Measurements from ENCODE around the gene TTLL10. TPM values are rescaled to one million over a fixed set of nuclear protein-coding genes. Genes with fewer than 3 reads are reported as not detected.
A peak's percentile ranks its signal among the peaks of the same experiment; 100 is the strongest.

The TTLL10 gene, protein sequence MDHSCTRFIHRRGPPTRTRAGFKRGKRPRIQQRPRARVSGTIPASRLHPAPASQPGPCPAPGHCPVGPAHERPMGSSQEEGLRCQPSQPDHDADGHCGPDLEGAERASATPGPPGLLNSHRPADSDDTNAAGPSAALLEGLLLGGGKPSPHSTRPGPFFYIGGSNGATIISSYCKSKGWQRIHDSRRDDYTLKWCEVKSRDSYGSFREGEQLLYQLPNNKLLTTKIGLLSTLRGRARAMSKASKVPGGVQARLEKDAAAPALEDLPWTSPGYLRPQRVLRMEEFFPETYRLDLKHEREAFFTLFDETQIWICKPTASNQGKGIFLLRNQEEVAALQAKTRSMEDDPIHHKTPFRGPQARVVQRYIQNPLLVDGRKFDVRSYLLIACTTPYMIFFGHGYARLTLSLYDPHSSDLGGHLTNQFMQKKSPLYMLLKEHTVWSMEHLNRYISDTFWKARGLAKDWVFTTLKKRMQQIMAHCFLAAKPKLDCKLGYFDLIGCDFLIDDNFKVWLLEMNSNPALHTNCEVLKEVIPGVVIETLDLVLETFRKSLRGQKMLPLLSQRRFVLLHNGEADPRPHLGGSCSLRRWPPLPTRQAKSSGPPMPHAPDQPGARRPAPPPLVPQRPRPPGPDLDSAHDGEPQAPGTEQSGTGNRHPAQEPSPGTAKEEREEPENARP
- total RNA-seq (2014; rRNA removed; shearing (Covaris generic)) (not detected in 2 replicates), polyA plus RNA-seq (2016; fragmentation: Nextera tagmentation; extraction: Ambion mirVana) (not detected in 2 replicates)

GRCh38 chr1:1173793-1174415 lies at the start of gene TTLL10:
Gene TTLL10 (plus strand): TSS chr1:1173880. CDS start chr1:1179216, 5,336 bp downstream.
- Histone ChIP-seq H3K4me1 (ENCODE audit: insufficient read depth) (no peaks in the 10 kb centered on the region), H3K9ac (no peak within 1 kb of the TSS), H3K36me3 (ENCODE audit: low read depth) (no peaks in the 10 kb centered on the region), H3K4me2 (ENCODE audit: unreplicated experiment) (no peak within 1 kb of the TSS), H3K9me3 (ENCODE audit: low read depth) (no peaks in the 10 kb centered on the region), H3K27me3 (replicated peaks; ENCODE audit: insufficient read depth) (peaks cover 33% of the 10 kb centered on the region), H4K20me1 (ENCODE audit: insufficient read depth) (no peaks in the 10 kb centered on the region), H3K9me2 (ENCODE audit: insufficient read depth) (no peaks in the 10 kb centered on the region), H3K4me3 (no peak within 1 kb of the TSS), H3K27ac (no peak within 1 kb of the TSS), H3F3A (ENCODE audit: insufficient read depth) (no peaks in the 10 kb centered on the region), H2AFZ (no peak within 1 kb of the TSS), H3K79me2 (ENCODE audit: insufficient read depth) (no peaks in the 10 kb centered on the region)
- DNase-seq = no peak
- no peak for TF ChIP-seq EZH2 (IDR thresholded peaks at IDR 0.05; ENCODE audit: insufficient read depth, poor library complexity, severe bottlenecking)
- TF ChIP-seq EZH2phosphoT487 (IDR thresholded peaks at IDR 0.05; ENCODE audit: insufficient read depth, low read depth) = no peak
- 19 to 24% methylated on average over 22 to 31 of the region's 35 CpGs for WGBS, 2 experiments (ENCODE audit: low coverage in 1 of 2, low lambda C conversion rate in 2 of 2, missing lambda C conversion rate in 2 of 2)
- in situ Hi-C loops (cut with MboI) = no loop called here

GRCh38 chr1:1124508-1124785 lies 49.2 kb upstream of the TTLL10 start:
- no peaks in the 10 kb centered on the region for H3K79me2 ChIP-seq (ENCODE audit: insufficient read depth)
- no peak overlapping the region for H2AFZ ChIP-seq
- H3K4me1 ChIP-seq (ENCODE audit: insufficient read depth) = no peaks in the 10 kb centered on the region
- in situ Hi-C loops (cut with MboI) = no loop called here
- H3F3A ChIP-seq (ENCODE audit: insufficient read depth) = no peaks in the 10 kb centered on the region
- H3K4me3 ChIP-seq = no peak overlapping the region
- TF ChIP-seq EZH2 (IDR thresholded peaks at IDR 0.05; ENCODE audit: insufficient read depth, poor library complexity, severe bottlenecking) (no peak), EZH2phosphoT487 (IDR thresholded peaks at IDR 0.05; ENCODE audit: insufficient read depth, low read depth) (no peak)
- no peaks in the 10 kb centered on the region for H4K20me1 ChIP-seq (ENCODE audit: insufficient read depth)
- no peak for DNase-seq
- H3K9ac ChIP-seq = no peak overlapping the region
- H3K4me2 ChIP-seq (ENCODE audit: unreplicated experiment) = no peak overlapping the region
- H3K9me3 ChIP-seq (ENCODE audit: low read depth) = no peaks in the 10 kb centered on the region
- H3K27ac ChIP-seq = no peak overlapping the region
- H3K9me2 ChIP-seq (ENCODE audit: insufficient read depth) = no peaks in the 10 kb centered on the region
- no peaks in the 10 kb centered on the region for H3K36me3 ChIP-seq (ENCODE audit: low read depth)
- H3K27me3 ChIP-seq (replicated peaks; ENCODE audit: insufficient read depth) = no peaks in the 10 kb centered on the region
- WGBS, 2 experiments (ENCODE audit: low coverage in 1 of 2, low lambda C conversion rate in 2 of 2, missing lambda C conversion rate in 2 of 2) = 67 to 72% methylated on average over 7 of the region's 7 CpGs

DNA sequence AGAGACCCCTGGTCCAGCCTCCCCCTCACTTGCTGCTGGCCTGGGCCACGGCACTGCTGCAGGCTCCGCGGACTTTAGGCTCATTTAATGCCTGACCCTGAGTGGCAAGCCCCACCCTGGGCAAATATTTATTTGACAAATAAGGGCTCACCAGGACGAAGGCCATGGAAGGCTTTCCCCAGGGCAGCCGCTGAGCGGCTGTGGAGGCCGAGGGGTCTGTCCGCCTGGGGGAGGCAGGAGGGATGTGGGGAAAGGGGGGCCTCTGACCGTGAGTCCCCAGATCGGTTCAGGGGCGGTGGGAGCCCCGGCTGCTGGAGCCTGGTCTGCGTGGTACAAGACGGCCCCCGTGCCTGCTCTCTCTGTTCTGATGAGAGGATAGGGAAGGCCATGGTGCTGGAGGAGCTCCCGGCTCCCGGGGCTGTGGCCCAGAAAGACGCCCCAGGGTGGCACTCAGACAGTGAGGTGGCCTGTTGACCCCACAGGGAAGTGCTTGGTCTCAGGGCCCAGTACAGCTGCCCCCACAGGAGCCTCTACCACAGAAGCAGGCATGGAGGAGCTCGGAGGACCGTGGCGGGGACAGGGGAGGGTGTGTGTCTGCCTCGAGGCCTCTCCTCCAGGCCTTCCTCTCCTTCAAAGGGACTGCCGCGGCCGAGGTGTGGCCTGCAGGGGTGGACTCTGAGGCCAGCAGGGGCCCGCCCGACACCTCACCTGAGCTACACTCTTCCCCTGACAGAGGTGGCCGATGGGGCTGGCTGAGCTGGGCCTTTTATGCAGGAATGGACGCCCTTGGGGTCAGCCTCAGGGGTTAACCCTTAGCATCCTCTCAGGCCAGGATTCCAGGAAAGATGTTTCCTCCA lies 48.7 kb upstream of the TTLL10 start:
- H3K36me3 ChIP-seq (ENCODE audit: low read depth) = no peaks in the 10 kb centered on the region
- TF ChIP-seq EZH2phosphoT487 (IDR thresholded peaks at IDR 0.05; ENCODE audit: insufficient read depth, low read depth) (no peak), EZH2 (IDR thresholded peaks at IDR 0.05; ENCODE audit: insufficient read depth, poor library complexity, severe bottlenecking) (no peak)
- H3K79me2 ChIP-seq (ENCODE audit: insufficient read depth) = no peaks in the 10 kb centered on the region
- H4K20me1 ChIP-seq (ENCODE audit: insufficient read depth) = no peaks in the 10 kb centered on the region
- H3K27me3 ChIP-seq (replicated peaks; ENCODE audit: insufficient read depth) = no peaks in the 10 kb centered on the region
- H3K9ac ChIP-seq = no peak overlapping the region
- H3K4me2 ChIP-seq (ENCODE audit: unreplicated experiment) = no peak overlapping the region
- no peaks in the 10 kb centered on the region for H3K4me1 ChIP-seq (ENCODE audit: insufficient read depth)
- in situ Hi-C loops (cut with MboI) = no loop called here
- no peak overlapping the region for H3K4me3 ChIP-seq
- no peak overlapping the region for H3K27ac ChIP-seq
- no peaks in the 10 kb centered on the region for H3K9me2 ChIP-seq (ENCODE audit: insufficient read depth)
- 52 to 56% methylated on average over 24 to 28 of the region's 29 CpGs for WGBS, 2 experiments (ENCODE audit: low coverage in 1 of 2, low lambda C conversion rate in 2 of 2, missing lambda C conversion rate in 2 of 2)
- no peaks in the 10 kb centered on the region for H3K9me3 ChIP-seq (ENCODE audit: low read depth)
- DNase-seq = peak; percentile 18
- H2AFZ ChIP-seq = no peak overlapping the region
- H3F3A ChIP-seq (ENCODE audit: insufficient read depth) = no peaks in the 10 kb centered on the region

GRCh38 chr1:1125945-1126344 lies 47.7 kb upstream of the TTLL10 start:
- Histone ChIP-seq H3K4me1 (ENCODE audit: insufficient read depth) (no peaks in the 10 kb centered on the region), H3K27me3 (replicated peaks; ENCODE audit: insufficient read depth) (no peaks in the 10 kb centered on the region), H3F3A (ENCODE audit: insufficient read depth) (no peaks in the 10 kb centered on the region), H3K9ac (no peak overlapping the region), H2AFZ (no peak overlapping the region), H3K79me2 (ENCODE audit: insufficient read depth) (no peaks in the 10 kb centered on the region), H3K36me3 (ENCODE audit: low read depth) (no peaks in the 10 kb centered on the region), H4K20me1 (ENCODE audit: insufficient read depth) (no peaks in the 10 kb centered on the region), H3K27ac (no peak overlapping the region), H3K9me2 (ENCODE audit: insufficient read depth) (no peaks in the 10 kb centered on the region), H3K9me3 (ENCODE audit: low read depth) (no peaks in the 10 kb centered on the region), H3K4me3 (no peak overlapping the region), H3K4me2 (ENCODE audit: unreplicated experiment) (no peak overlapping the region)
- 56 to 59% methylated on average over 12 to 15 of the region's 18 CpGs for WGBS, 2 experiments (ENCODE audit: low coverage in 1 of 2, low lambda C conversion rate in 2 of 2, missing lambda C conversion rate in 2 of 2)
- DNase-seq = no peak
- no peak for TF ChIP-seq EZH2phosphoT487 (IDR thresholded peaks at IDR 0.05; ENCODE audit: insufficient read depth, low read depth)
- no peak for TF ChIP-seq EZH2 (IDR thresholded peaks at IDR 0.05; ENCODE audit: insufficient read depth, poor library complexity, severe bottlenecking)
- in situ Hi-C loops (cut with MboI) = no loop called here

Data from GM23248 (cell line).